K562 (cell line): ENCODE results near the gene CACNA1E. TPM values are rescaled to one million over a fixed set of nuclear protein-coding genes. Genes with fewer than 3 reads are reported as not detected.

ENCODE experiments used
- ATAC-seq: fragments of 200-7000 bp; cut with Tn5 transposase; 3 replicates; pipeline ENCODE4 v1.9.1; 2020; ENCODE audit warnings: moderate library complexity
- BruUV-seq: library from RNA; stranded (reverse); fragments of 400-500 nt; replicated peaks from 2 replicates; lab custom pipeline; 2021; lab: Mats Ljungman, UMichigan
- CTCF ChIA-PET: fragments of 300-600 bp; formaldehyde crosslinking; extraction: SDS; loops from one replicate; lab custom pipeline; 2021; ENCODE audit warnings: low intra/inter-chr PET ratio; lab: Yijun Ruan, JAX
- POLR2A ChIA-PET: fragments of 300-600, 350-650 bp; sonication (Branson Sonifier 250); formaldehyde crosslinking; extraction: SDS; loops from one replicate; lab custom pipeline; 2021; ENCODE audit warnings: antibody characterized with exemption, inconsistent platforms; lab: Yijun Ruan, JAX
- DNase-seq, 4 experiments: peaks; one replicate each; pipeline versions ENCODE4 v3.0.0 to v3.0.0-alpha.2; 2011 to 2018; ENCODE audit warnings: low spot score in 3 of 4, mixed read lengths in 3 of 4; ENCODE audit errors: extremely low read depth in 1 of 4
- FAIRE-seq: peaks from 2 replicates; lab custom pipeline; 2011; peaks lifted over from hg19 to GRCh38; lab: Jason Lieb, UNC
- H2AFZ ChIP-seq: 2 replicates; pipeline ENCODE4 v1.6.0; 2011; ENCODE audit warnings: low read depth, low read length, control low read depth, inconsistent platforms
- H3K27ac ChIP-seq: fragments of 200-600 bp; 3 replicates; pipeline ENCODE4 v1.8.0; 2011; ENCODE audit warnings: low read depth, mild to moderate bottlenecking, control low read depth, inconsistent platforms, low read length, moderate library complexity, mixed read lengths; ENCODE audit errors: extremely low read depth
- H3K27me3 ChIP-seq, 2 experiments: fragments of 300-600 bp in 1 of 2; 2 replicates in 1 of 2; 3 replicates in 1 of 2; pipeline versions ENCODE4 v1.6.0 to v1.8.0; 2011; ENCODE audit warnings: inconsistent platforms in 2 of 2, low read length in 2 of 2, mild to moderate bottlenecking in 1 of 2, mixed read lengths in 1 of 2, moderate library complexity in 1 of 2; ENCODE audit not compliant: control insufficient read depth in 2 of 2, insufficient read depth in 2 of 2
- H3K36me3 ChIP-seq: fragments of 300-600 bp; 3 replicates; pipeline ENCODE4 v1.8.0; 2011; ENCODE audit warnings: mild to moderate bottlenecking, low read length, inconsistent platforms; ENCODE audit not compliant: control insufficient read depth, insufficient read depth
- H3K4me1 ChIP-seq, 2 experiments: fragments of 200-600 bp in 1 of 2; replicated peaks in 1 of 2; 2 replicates in 1 of 2; 3 replicates in 1 of 2; pipeline versions ENCODE4 v1.5.1 to v1.8.0; 2011; ENCODE audit warnings: inconsistent platforms in 2 of 2, low read length in 2 of 2, mild to moderate bottlenecking in 1 of 2, mixed read lengths in 1 of 2, moderate library complexity in 1 of 2; ENCODE audit not compliant: control insufficient read depth in 2 of 2, insufficient read depth in 2 of 2
- H3K4me2 ChIP-seq: 2 replicates; pipeline ENCODE4 v1.6.1; 2011; ENCODE audit warnings: low read length, control low read depth, inconsistent platforms, mixed read lengths; ENCODE audit not compliant: insufficient read depth
- H3K4me3 ChIP-seq: fragments of 200-600 bp; sonication (generic), shearing (Covaris generic); 2 replicates; pipeline ENCODE4 v1.5.1; 2016; ENCODE audit warnings: control low read depth, inconsistent platforms
- H3K79me2 ChIP-seq: fragments of 200-600 bp; 3 replicates; pipeline ENCODE4 v1.8.0; 2011; ENCODE audit warnings: low read length, inconsistent platforms; ENCODE audit not compliant: control insufficient read depth, insufficient read depth
- H3K9ac ChIP-seq, 2 experiments: 2 replicates each; pipeline versions ENCODE4 v1.6.0 to v1.6.1; 2011; ENCODE audit warnings: low read depth in 2 of 2, low read length in 2 of 2, control low read depth in 1 of 2, inconsistent platforms in 1 of 2, mild to moderate bottlenecking in 1 of 2, mixed read lengths in 1 of 2; ENCODE audit not compliant: insufficient read depth in 1 of 2
- H3K9me1 ChIP-seq: one replicate; pipeline ENCODE4 v1.6.0; 2011; ENCODE audit warnings: inconsistent platforms, mild to moderate bottlenecking, low read length, moderate library complexity; ENCODE audit not compliant: control insufficient read depth, insufficient read depth
- H3K9me3 ChIP-seq: replicated peaks from 2 replicates; pipeline ENCODE4 v1.5.1; 2011; ENCODE audit warnings: low read depth, low read length, inconsistent platforms; ENCODE audit not compliant: control insufficient read depth, insufficient read depth
- H4K20me1 ChIP-seq: replicated peaks from 2 replicates; pipeline ENCODE4 v1.6.1; 2011; ENCODE audit warnings: low read length, inconsistent platforms, mixed read lengths; ENCODE audit not compliant: control insufficient read depth, insufficient read depth
- CAMTA2 ChIP-seq: fragments of 250-450 bp; sonication (Bioruptor Pico); conservative IDR thresholded peaks from 2 replicates; pipeline ENCODE4 v1.5.1; 2022
- GABPA ChIP-seq: fragments of 200-800 bp; sonication (Bioruptor generic); conservative IDR thresholded peaks from 2 replicates; pipeline ENCODE4 v1.6.1; 2016; ENCODE audit warnings: low read depth, missing genetic modification characterization, missing compliant biosample characterization
- HMG20A ChIP-seq: fragments of 450-650 bp; formaldehyde crosslinking; conservative IDR thresholded peaks from 2 replicates; pipeline ENCODE4 v1.4.0; 2020; ENCODE audit warnings: mild to moderate bottlenecking, mixed read lengths
- LCOR ChIP-seq: sonication (generic); formaldehyde crosslinking; IDR thresholded peaks from 2 replicates; pipeline ENCODE4 v1.8.0; 2022; ENCODE audit warnings: mild to moderate bottlenecking, missing genetic modification reagents
- MCM3 ChIP-seq: fragments of 450-650 bp; IDR thresholded peaks from 2 replicates; pipeline ENCODE4 v1.6.1; 2016
- MNT ChIP-seq, 2 experiments: fragments of 450-650 bp; conservative IDR thresholded peaks; 2 replicates each; pipeline ENCODE4 v1.6.1; 2017; ENCODE audit warnings: mild to moderate bottlenecking in 2 of 2, moderate library complexity in 2 of 2
- MYNN ChIP-seq, 2 experiments: sonication (generic); formaldehyde crosslinking in 1 of 2; IDR thresholded peaks; 2 replicates each; pipeline versions ENCODE4 v1.5.0 to v1.6.1; 2016 to 2020; ENCODE audit warnings: antibody characterized with exemption in 1 of 2, missing genetic modification reagents in 1 of 2
- PHB2 ChIP-seq: fragments of 450-650 bp; IDR thresholded peaks from 2 replicates; pipeline ENCODE4 v1.6.1; 2017; ENCODE audit warnings: low read depth
- RAD21 ChIP-seq, 2 experiments: fragments of 250-450 bp in 1 of 2; fragments of 450-650 bp in 1 of 2; sonication (Bioruptor Pico) in 1 of 2; formaldehyde crosslinking in 1 of 2; IDR thresholded peaks in 1 of 2; conservative IDR thresholded peaks in 1 of 2; 2 replicates each; pipeline versions ENCODE4 v1.4.0 to v1.8.0; 2020 to 2022; ENCODE audit warnings: mild to moderate bottlenecking in 2 of 2, moderate library complexity in 1 of 2
- TARDBP ChIP-seq: fragments of 450-650 bp; IDR thresholded peaks from 2 replicates; pipeline ENCODE4 v1.6.1; 2016
- ZNF239 ChIP-seq: fragments of 250-450 bp; sonication (Bioruptor Pico); IDR thresholded peaks from 2 replicates; pipeline ENCODE4 v1.4.0; 2020; ENCODE audit warnings: mild to moderate bottlenecking
- ZNF24 ChIP-seq: fragments of 450-650 bp; IDR thresholded peaks from 2 replicates; pipeline ENCODE4 v1.6.1; 2016
- ZNF282 ChIP-seq: sonication (generic); formaldehyde crosslinking; IDR thresholded peaks from 2 replicates; pipeline ENCODE4 v1.8.1; 2023; ENCODE audit warnings: missing genetic modification reagents
- WGBS: fragments of 100-300 bp; shearing (Covaris generic); methylation state at CpG from one replicate; pipeline ENCODE4 v1.1.6; 2016; ENCODE audit warnings: low coverage, mixed read lengths; ENCODE audit not compliant: insufficient coverage; ENCODE audit errors: missing lambda C conversion rate; 5-methylcytosine and 5-hydroxymethylcytosine counted together
- in situ Hi-C: fragments of 300-500 bp; cut with MboI; formaldehyde crosslinking; loops from 4 replicates; pipeline ENCODE4 v1.15.0; 2018; ENCODE audit warnings: inconsistent platforms, mixed read lengths
- intact Hi-C: fragments of 100-400 bp; cut with micrococcal nuclease; formaldehyde crosslinking; loops from 2 replicates; pipeline ENCODE4 v1.14.2; 2022
- polyA plus RNA-seq, 8 experiments: library from polyadenylated mRNA; depleted of rRNA in 4 of 8; stranded (reverse) in 5 of 8; unstranded in 3 of 8; fragments of >200 nt; fragmentation: Nextera tagmentation in 2 of 8; fragmentation: Illumina TruSeq in 1 of 8; extraction: Ambion mirVana in 2 of 8; extraction: Trizol in 1 of 8; gene quantifications; 2 replicates each; pipeline versions ENCODE4 v1.2.1 to v1.2.3, GENCODE V29; 2011 to 2014; ENCODE audit warnings: inconsistent platforms in 1 of 8, missing spikeins in 1 of 8
- total RNA-seq, 7 experiments: library from RNA; depleted of rRNA in 6 of 7; stranded (reverse); fragments of >200 nt in 6 of 7; fragmentation: Illumina TruSeq in 2 of 7; extraction: Trizol in 2 of 7; gene quantifications; 2 replicates each; pipeline versions ENCODE4 v1.2.1 to v1.2.3, GENCODE V29; 2011 to 2021; ENCODE audit warnings: low replicate concordance in 1 of 7
- TF ChIP-seq, protein P1 (sequence below): fragments of 450-650 bp; formaldehyde crosslinking; conservative IDR thresholded peaks from 2 replicates; pipeline ENCODE4 v1.4.0; 2022; ENCODE audit warnings: mild to moderate bottlenecking, missing genetic modification characterization
- TF ChIP-seq, protein P2 (sequence below): fragments of 450-650 bp; IDR thresholded peaks from one replicate; pipeline ENCODE4 v1.6.1; 2018; ENCODE audit warnings: mild to moderate bottlenecking, moderate library complexity; ENCODE audit not compliant: partially characterized antibody
- TF ChIP-seq, protein P3 (sequence below): fragments of 250-450 bp; sonication (Bioruptor Pico); IDR thresholded peaks from 2 replicates; pipeline ENCODE4 v1.5.0; 2020; ENCODE audit warnings: mild to moderate bottlenecking

CACNA1E gene
- total and polyA plus RNA-seq, 9 of the 15 experiments (the other 6 are each of a cell fraction or from before 2014, with no cell fraction given) = under 0.01 to 0.04 TPM; not detected in 7

GRCh38 chr1:181743878-181744312 lies 260.6 kb downstream of the CACNA1E start (continued):
- TF ChIP-seq HMG20A (CRISPR knock-in tag) (no peak), GABPA (tag) (no peak), LCOR (CRISPR knock-in tag) (no peak), ZNF282 (CRISPR knock-in tag) (no peak), ZNF239 (no peak)
- TF ChIP-seq, protein P1, sequence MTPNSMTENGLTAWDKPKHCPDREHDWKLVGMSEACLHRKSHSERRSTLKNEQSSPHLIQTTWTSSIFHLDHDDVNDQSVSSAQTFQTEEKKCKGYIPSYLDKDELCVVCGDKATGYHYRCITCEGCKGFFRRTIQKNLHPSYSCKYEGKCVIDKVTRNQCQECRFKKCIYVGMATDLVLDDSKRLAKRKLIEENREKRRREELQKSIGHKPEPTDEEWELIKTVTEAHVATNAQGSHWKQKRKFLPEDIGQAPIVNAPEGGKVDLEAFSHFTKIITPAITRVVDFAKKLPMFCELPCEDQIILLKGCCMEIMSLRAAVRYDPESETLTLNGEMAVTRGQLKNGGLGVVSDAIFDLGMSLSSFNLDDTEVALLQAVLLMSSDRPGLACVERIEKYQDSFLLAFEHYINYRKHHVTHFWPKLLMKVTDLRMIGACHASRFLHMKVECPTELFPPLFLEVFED (CRISPR knock-in tag) = no peak
- TF ChIP-seq, protein P2, sequence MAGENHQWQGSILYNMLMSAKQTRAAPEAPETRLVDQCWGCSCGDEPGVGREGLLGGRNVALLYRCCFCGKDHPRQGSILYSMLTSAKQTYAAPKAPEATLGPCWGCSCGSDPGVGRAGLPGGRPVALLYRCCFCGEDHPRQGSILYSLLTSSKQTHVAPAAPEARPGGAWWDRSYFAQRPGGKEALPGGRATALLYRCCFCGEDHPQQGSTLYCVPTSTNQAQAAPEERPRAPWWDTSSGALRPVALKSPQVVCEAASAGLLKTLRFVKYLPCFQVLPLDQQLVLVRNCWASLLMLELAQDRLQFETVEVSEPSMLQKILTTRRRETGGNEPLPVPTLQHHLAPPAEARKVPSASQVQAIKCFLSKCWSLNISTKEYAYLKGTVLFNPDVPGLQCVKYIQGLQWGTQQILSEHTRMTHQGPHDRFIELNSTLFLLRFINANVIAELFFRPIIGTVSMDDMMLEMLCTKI = no peak

DNA sequence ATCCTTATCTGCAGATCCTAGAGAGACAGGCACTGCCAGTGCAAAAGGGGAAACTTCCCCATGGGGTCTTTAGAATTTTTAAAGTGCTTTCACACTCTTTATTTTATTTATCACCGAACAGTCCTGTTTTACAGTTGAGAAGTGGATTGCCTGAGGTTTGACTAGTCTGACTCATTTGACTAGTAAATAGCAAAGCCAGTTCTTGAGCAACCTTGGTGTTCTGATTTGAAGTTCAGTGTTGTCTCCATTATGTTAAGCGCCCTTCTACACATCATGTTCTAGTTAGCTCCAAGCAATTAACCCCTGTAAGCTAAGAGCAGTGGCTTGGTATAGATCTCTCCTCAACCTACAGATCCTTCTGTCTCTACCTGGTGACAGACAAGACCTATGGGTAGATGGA lies 262.9 kb downstream of the CACNA1E start:
- H3K4me1 ChIP-seq = no peaks in the 10 kb centered on the region
- in situ Hi-C loops (no loop called here), intact Hi-C loops (no loop called here)
- no peaks in the 10 kb centered on the region for H3K79me2 ChIP-seq
- no peak overlapping the region for H2AFZ ChIP-seq
- ChIA-PET POLR2A (no interaction called here), CTCF (no interaction called here)
- H3K9me1 ChIP-seq = no peaks in the 10 kb centered on the region
- H4K20me1 ChIP-seq = no peaks in the 10 kb centered on the region
- no peak overlapping the region for H3K27ac ChIP-seq
- no peak overlapping the region for H3K4me3 ChIP-seq
- H3K36me3 ChIP-seq = no peaks in the 10 kb centered on the region
- peaks cover 0 to 11% of the 10 kb centered on the region in 2 experiments; a peak in 3 of 5 replicates for H3K27me3 ChIP-seq
- FAIRE-seq (no peak), ATAC-seq (no peak), DNase-seq (no peak)
- WGBS = 0% methylated on average over 2 of the region's 2 CpGs
- no peaks in the 10 kb centered on the region for H3K9me3 ChIP-seq
- BruUV-seq = no TSS peak
- TF ChIP-seq ZNF24 (no peak), TARDBP (no peak), CAMTA2 (no peak), MCM3 (no peak), PHB2 (no peak), RAD21 (CRISPR knock-in tag; conservative IDR thresholded peaks at IDR 0.05 in 1 of 2, IDR thresholded peaks at IDR 0.05 in 1 of 2) (no peak), MNT (conservative IDR thresholded peaks at IDR 0.05) (no peak), MYNN (IDR thresholded peaks at IDR 0.05) (no peak), MYNN (CRISPR knock-in tag; IDR thresholded peaks at IDR 0.05) (no peak)
- TF ChIP-seq, protein P3, sequence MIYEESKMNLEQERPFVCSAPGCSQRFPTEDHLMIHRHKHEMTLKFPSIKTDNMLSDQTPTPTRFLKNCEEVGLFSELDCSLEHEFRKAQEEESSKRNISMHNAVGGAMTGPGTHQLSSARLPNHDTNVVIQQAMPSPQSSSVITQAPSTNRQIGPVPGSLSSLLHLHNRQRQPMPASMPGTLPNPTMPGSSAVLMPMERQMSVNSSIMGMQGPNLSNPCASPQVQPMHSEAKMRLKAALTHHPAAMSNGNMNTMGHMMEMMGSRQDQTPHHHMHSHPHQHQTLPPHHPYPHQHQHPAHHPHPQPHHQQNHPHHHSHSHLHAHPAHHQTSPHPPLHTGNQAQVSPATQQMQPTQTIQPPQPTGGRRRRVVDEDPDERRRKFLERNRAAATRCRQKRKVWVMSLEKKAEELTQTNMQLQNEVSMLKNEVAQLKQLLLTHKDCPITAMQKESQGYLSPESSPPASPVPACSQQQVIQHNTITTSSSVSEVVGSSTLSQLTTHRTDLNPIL (CRISPR knock-in tag) = no peak
- no peak overlapping the region for H3K4me2 ChIP-seq
- no peak overlapping the region for H3K9ac ChIP-seq
